ENCODE data around the gene PRX.

DNA sequence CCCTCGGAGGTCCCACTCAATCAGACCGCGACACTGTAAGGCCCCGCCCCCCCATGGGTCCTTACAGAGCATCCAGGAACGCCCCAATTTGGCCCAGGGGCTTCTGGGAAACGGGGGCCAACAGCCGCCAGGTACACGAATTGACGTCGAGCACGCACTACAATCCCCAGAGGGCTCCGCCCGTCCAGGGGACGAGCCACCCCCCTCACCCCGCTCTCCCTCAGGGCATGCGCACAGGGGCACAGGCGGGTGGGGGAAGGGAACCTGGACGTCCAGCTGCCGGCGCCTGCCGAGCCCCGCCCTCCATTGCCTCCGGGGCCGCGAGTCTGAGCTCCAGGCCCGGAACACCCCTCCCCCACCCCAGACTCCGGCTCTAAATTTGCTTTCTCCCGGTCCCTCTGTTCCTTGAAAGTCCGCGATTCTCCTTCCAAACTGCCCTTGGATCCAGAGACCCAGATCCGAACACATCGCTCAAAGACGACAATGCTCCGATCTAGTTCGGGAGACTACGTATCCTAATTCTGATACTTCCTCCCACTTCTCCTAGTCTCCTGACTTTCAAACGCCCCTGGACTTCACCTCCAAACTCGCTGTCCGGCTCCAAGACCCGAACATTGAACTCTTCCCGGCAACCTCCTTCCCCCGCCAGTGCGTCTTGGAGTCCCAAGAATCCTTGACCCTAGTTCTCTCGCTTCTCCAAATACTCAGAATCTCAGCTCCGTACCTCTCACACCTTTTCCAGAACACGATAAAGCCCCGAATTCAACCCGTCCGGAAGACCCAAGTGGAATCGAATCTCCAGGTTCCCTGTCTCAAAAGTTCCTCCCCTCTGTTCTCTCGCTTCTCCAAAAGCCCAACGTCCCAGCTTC lies 30.2 kb upstream of the PRX start:
- TF ChIP-seq POLR2A (IDR thresholded peaks at IDR 0.05) = peak in 3 of 4 donors; percentile 45 to 84 (median 80)
- TF ChIP-seq, protein P1, sequence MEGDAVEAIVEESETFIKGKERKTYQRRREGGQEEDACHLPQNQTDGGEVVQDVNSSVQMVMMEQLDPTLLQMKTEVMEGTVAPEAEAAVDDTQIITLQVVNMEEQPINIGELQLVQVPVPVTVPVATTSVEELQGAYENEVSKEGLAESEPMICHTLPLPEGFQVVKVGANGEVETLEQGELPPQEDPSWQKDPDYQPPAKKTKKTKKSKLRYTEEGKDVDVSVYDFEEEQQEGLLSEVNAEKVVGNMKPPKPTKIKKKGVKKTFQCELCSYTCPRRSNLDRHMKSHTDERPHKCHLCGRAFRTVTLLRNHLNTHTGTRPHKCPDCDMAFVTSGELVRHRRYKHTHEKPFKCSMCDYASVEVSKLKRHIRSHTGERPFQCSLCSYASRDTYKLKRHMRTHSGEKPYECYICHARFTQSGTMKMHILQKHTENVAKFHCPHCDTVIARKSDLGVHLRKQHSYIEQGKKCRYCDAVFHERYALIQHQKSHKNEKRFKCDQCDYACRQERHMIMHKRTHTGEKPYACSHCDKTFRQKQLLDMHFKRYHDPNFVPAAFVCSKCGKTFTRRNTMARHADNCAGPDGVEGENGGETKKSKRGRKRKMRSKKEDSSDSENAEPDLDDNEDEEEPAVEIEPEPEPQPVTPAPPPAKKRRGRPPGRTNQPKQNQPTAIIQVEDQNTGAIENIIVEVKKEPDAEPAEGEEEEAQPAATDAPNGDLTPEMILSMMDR (IDR thresholded peaks at IDR 0.05) = peak in 1 of 6 experiments; percentile 35
